Measurements from ENCODE around the gene SIPA1.

SIPA1 gene

DNA sequence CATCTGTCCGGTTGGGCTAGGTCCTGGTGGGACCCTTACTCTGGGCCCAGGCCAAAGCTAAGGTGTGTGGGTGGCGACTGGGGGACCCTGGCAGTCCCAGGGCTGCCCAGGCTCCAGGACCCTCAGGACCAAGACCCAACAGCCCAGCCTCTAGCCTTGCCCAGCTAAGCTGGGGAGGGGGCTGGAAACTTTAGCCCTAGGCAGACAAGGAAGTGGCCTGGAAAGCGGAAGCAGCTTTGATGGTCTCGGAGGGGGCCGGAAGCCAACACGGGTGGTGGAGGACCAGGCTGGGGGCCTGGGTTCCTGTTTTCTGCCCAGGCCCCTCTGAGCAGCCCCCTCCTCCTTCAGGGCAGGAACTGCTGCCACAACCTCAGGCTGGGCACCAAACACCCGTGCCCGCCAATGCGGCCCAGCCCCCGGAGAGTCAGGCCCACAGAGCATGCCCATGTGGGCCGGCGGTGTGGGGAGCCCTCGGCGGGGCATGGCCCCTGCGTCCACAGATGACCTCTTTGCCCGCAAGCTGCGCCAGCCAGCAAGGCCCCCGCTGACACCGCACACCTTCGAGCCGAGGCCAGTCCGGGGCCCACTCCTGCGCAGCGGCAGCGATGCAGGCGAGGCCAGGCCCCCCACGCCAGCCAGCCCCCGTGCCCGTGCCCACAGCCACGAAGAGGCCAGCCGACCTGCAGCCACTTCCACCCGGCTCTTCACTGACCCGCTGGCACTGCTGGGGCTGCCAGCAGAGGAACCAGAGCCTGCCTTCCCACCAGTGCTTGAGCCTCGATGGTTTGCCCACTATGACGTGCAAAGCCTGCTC, 2.8 kb downstream of the SIPA1 start:
- no peak overlapping the region for H2BK12ac ChIP-seq (ENCODE audit: low read length in 2 of 2)
- H3K27ac ChIP-seq (ENCODE audit: low read length, poor library complexity, severe bottlenecking) = no peak overlapping the region
- H3K4ac ChIP-seq (ENCODE audit: low read depth in 1 of 2, low read length in 2 of 2) = no peak overlapping the region
- peak overlapping the region; percentile 33 for H4K8ac ChIP-seq (ENCODE audit: low read length)
- H3K23ac ChIP-seq (ENCODE audit: low read length in 2 of 2) = no peak overlapping the region
- H3K36me3 ChIP-seq (ENCODE audit: control insufficient read depth in 1 of 2, insufficient read depth in 2 of 2, low read depth in 1 of 2, low read length in 2 of 2) = peaks cover 39 to 63% of the 10 kb centered on the region in 2 experiments
- H2AFZ ChIP-seq (ENCODE audit: low read depth, low read length) = no peak overlapping the region
- no peaks in the 10 kb centered on the region for H3K27me3 ChIP-seq (ENCODE audit: control insufficient read depth in 1 of 2, insufficient read depth in 1 of 2, low read length in 2 of 2)
- no peak overlapping the region for H3K9ac ChIP-seq (ENCODE audit: low read length)
- H3K4me3 ChIP-seq (ENCODE audit: insufficient read depth in 1 of 2, low read depth in 1 of 2, low read length in 2 of 2) = no peak overlapping the region
- H3K14ac ChIP-seq (ENCODE audit: low read length in 2 of 2) = no peak overlapping the region
- H3K4me2 ChIP-seq (ENCODE audit: low read length, poor library complexity, severe bottlenecking) = no peak overlapping the region
- 97% methylated on average over 35 of the region's 35 CpGs for WGBS
- no peak overlapping the region for H2BK15ac ChIP-seq (ENCODE audit: low read depth, poor library complexity, severe bottlenecking)
- H3K9me3 ChIP-seq (ENCODE audit: control insufficient read depth, low read length) = no peaks in the 10 kb centered on the region
- H3K18ac ChIP-seq (ENCODE audit: low read depth in 1 of 2, low read length in 2 of 2) = no peak overlapping the region
- no peak overlapping the region for H2BK5ac ChIP-seq (ENCODE audit: low read depth, low read length, poor library complexity, severe bottlenecking)
- no peak for DNase-seq
- H3K4me1 ChIP-seq (ENCODE audit: control insufficient read depth, insufficient read depth, low read depth, low read length) = peaks cover 59% of the 10 kb centered on the region
- peaks cover 29% of the 10 kb centered on the region for H3K79me1 ChIP-seq (replicated peaks; ENCODE audit: low read length, poor library complexity, severe bottlenecking)
- no peak overlapping the region for H2AK5ac ChIP-seq (ENCODE audit: low read length, severe bottlenecking)
- no peak overlapping the region for H2BK120ac ChIP-seq (ENCODE audit: low read depth, low read length)
- no peak overlapping the region for H4K91ac ChIP-seq (ENCODE audit: low read length)

DNA sequence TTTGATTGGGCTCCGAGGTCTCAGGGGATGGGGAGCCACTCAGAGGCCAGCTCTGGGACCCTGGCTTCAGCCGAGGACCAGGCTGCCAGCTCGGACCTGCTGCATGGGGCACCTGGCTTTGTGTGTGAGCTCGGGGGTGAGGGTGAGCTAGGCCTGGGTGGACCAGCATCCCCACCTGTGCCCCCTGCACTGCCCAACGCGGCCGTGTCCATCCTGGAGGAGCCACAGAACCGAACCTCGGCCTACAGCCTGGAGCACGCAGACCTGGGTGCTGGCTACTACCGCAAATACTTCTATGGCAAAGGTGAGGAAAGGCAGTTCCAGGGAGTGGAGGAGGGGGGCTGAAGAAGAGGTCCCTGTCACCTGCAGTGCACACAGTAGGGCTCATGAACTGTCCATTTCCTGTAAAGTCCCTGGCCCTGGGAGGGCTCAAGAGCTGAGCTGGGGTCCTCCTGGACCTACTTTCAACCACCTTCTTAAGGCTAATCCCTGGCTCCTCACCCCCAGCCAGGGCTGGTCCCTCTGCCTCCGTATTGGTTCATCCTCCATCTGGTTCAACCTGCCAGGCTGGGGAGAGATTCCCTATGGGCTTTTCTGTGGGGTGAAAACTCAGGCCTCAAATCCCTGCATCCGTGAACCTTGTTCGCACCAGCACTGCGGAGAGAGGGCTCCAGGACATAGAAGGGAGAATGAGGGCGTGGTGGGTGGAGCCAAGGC, 3.6 kb downstream of the SIPA1 start:
- H2BK5ac ChIP-seq (ENCODE audit: low read depth, low read length, poor library complexity, severe bottlenecking) = no peak overlapping the region
- peaks cover 27% of the 10 kb centered on the region for H3K79me1 ChIP-seq (replicated peaks; ENCODE audit: low read length, poor library complexity, severe bottlenecking)
- H3K4ac ChIP-seq (ENCODE audit: low read depth in 1 of 2, low read length in 2 of 2) = no peak overlapping the region
- H3K27ac ChIP-seq (ENCODE audit: low read length, poor library complexity, severe bottlenecking) = no peak overlapping the region
- no peak overlapping the region for H4K8ac ChIP-seq (ENCODE audit: low read length)
- no peak overlapping the region for H3K18ac ChIP-seq (ENCODE audit: low read depth in 1 of 2, low read length in 2 of 2)
- no peaks in the 10 kb centered on the region for H3K27me3 ChIP-seq (ENCODE audit: control insufficient read depth in 1 of 2, insufficient read depth in 1 of 2, low read length in 2 of 2)
- H2BK120ac ChIP-seq (ENCODE audit: low read depth, low read length) = no peak overlapping the region
- no peak overlapping the region for H2BK15ac ChIP-seq (ENCODE audit: low read depth, poor library complexity, severe bottlenecking)
- H2AK5ac ChIP-seq (ENCODE audit: low read length, severe bottlenecking) = no peak overlapping the region
- no peak overlapping the region for H3K4me3 ChIP-seq (ENCODE audit: insufficient read depth in 1 of 2, low read depth in 1 of 2, low read length in 2 of 2)
- H2BK12ac ChIP-seq (ENCODE audit: low read length in 2 of 2) = no peak overlapping the region
- WGBS = 91% methylated on average over 16 of the region's 16 CpGs
- no peak overlapping the region for H3K9ac ChIP-seq (ENCODE audit: low read length)
- H3K4me1 ChIP-seq (ENCODE audit: control insufficient read depth, insufficient read depth, low read depth, low read length) = peaks cover 67% of the 10 kb centered on the region
- H4K91ac ChIP-seq (ENCODE audit: low read length) = no peak overlapping the region
- peaks cover 37 to 63% of the 10 kb centered on the region in 2 experiments for H3K36me3 ChIP-seq (ENCODE audit: control insufficient read depth in 1 of 2, insufficient read depth in 2 of 2, low read depth in 1 of 2, low read length in 2 of 2)
- no peak overlapping the region for H2AFZ ChIP-seq (ENCODE audit: low read depth, low read length)
- H3K4me2 ChIP-seq (ENCODE audit: low read length, poor library complexity, severe bottlenecking) = no peak overlapping the region
- DNase-seq = no peak
- H3K14ac ChIP-seq (ENCODE audit: low read length in 2 of 2) = no peak overlapping the region
- no peaks in the 10 kb centered on the region for H3K9me3 ChIP-seq (ENCODE audit: control insufficient read depth, low read length)
- no peak overlapping the region for H3K23ac ChIP-seq (ENCODE audit: low read length in 2 of 2)

DNA sequence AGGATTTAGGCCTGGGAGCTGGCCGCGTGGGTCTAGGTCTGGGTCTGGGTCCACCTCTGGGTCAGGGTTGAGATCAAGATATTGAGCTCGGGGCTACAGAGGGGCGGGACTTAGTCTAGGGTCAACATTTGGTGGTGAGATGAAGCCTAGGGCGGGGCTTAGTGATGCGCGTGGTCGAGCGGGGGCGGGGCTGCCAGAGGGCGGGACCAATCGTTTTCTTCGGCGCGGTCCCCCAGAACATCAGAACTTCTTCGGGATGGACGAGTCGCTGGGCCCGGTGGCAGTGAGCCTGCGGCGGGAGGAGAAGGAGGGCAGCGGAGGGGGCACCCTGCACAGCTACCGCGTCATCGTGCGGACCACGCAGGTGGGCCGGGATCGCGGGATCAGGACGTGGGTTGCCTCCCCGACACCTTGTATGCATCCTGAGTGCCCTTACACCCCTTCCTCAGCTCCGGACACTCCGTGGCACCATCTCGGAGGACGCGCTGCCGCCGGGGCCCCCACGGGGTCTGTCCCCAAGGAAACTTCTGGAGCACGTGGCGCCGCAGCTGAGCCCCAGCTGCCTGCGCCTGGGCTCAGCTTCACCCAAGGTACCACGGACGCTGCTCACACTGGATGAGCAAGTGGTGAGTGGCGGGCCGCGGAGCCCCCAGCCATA, 4.2 kb downstream of the SIPA1 start:
- Histone ChIP-seq H3K18ac (ENCODE audit: low read depth in 1 of 2, low read length in 2 of 2) (no peak overlapping the region), H3K27ac (ENCODE audit: low read length, poor library complexity, severe bottlenecking) (peak overlapping the region; percentile 53), H3K14ac (ENCODE audit: low read length in 2 of 2) (no peak overlapping the region), H2AFZ (ENCODE audit: low read depth, low read length) (no peak overlapping the region), H3K4me1 (ENCODE audit: control insufficient read depth, insufficient read depth, low read depth, low read length) (peaks cover 64% of the 10 kb centered on the region), H4K8ac (ENCODE audit: low read length) (peak overlapping the region; percentile 35), H2BK5ac (ENCODE audit: low read depth, low read length, poor library complexity, severe bottlenecking) (no peak overlapping the region), H3K23ac (ENCODE audit: low read length in 2 of 2) (no peak overlapping the region), H2BK15ac (ENCODE audit: low read depth, poor library complexity, severe bottlenecking) (no peak overlapping the region), H3K36me3 (ENCODE audit: control insufficient read depth in 1 of 2, insufficient read depth in 2 of 2, low read depth in 1 of 2, low read length in 2 of 2) (peaks cover 30 to 63% of the 10 kb centered on the region in 2 experiments), H3K9me3 (ENCODE audit: control insufficient read depth, low read length) (no peaks in the 10 kb centered on the region), H2AK5ac (ENCODE audit: low read length, severe bottlenecking) (peak overlapping the region; percentile 81), H2BK120ac (ENCODE audit: low read depth, low read length) (no peak overlapping the region), H3K4me3 (ENCODE audit: insufficient read depth in 1 of 2, low read depth in 1 of 2, low read length in 2 of 2) (no peak overlapping the region), H3K9ac (ENCODE audit: low read length) (no peak overlapping the region), H4K91ac (ENCODE audit: low read length) (peak overlapping the region; percentile 1), H3K79me1 (replicated peaks; ENCODE audit: low read length, poor library complexity, severe bottlenecking) (peaks cover 24% of the 10 kb centered on the region), H3K27me3 (ENCODE audit: control insufficient read depth in 1 of 2, insufficient read depth in 1 of 2, low read length in 2 of 2) (no peaks in the 10 kb centered on the region), H3K4ac (ENCODE audit: low read depth in 1 of 2, low read length in 2 of 2) (peak overlapping the region in 1 of 2 experiments; percentile 15), H3K4me2 (ENCODE audit: low read length, poor library complexity, severe bottlenecking) (no peak overlapping the region), H2BK12ac (ENCODE audit: low read length in 2 of 2) (no peak overlapping the region)
- 61% methylated on average over 45 of the region's 49 CpGs for WGBS
- no peak for DNase-seq

DNA sequence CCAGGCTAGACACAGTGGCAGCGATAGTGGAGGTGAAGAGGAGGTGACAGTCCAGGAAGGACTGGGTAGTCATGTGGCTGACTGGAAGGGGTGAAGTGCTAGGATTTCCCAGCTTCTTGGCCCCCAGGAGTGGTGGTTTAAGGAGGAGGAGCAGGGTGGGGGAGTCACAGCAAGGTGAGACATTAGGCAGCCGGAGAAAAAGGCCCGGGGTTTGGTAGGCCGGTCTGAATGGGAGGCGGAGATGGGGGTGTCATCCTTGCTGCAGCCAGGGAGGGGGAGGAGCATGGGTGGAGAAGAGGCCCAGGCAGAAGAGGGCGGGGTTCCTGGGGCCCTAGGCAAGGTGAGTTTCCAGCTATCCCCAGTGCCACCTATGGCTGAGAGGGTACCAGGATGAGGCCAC, 6.1 kb downstream of the SIPA1 start:
- H3K4me1 ChIP-seq (ENCODE audit: control insufficient read depth, insufficient read depth, low read depth, low read length) = peaks cover 54% of the 10 kb centered on the region
- no peak overlapping the region for H3K4me2 ChIP-seq (ENCODE audit: low read length, poor library complexity, severe bottlenecking)
- no peak overlapping the region for H2BK15ac ChIP-seq (ENCODE audit: low read depth, poor library complexity, severe bottlenecking)
- no peak overlapping the region for H3K14ac ChIP-seq (ENCODE audit: low read length in 2 of 2)
- H4K8ac ChIP-seq (ENCODE audit: low read length) = no peak overlapping the region
- H2BK120ac ChIP-seq (ENCODE audit: low read depth, low read length) = no peak overlapping the region
- H2BK12ac ChIP-seq (ENCODE audit: low read length in 2 of 2) = no peak overlapping the region
- H2BK5ac ChIP-seq (ENCODE audit: low read depth, low read length, poor library complexity, severe bottlenecking) = no peak overlapping the region
- no peak overlapping the region for H3K9ac ChIP-seq (ENCODE audit: low read length)
- 81% methylated on average over 6 of the region's 6 CpGs for WGBS
- no peak overlapping the region for H4K91ac ChIP-seq (ENCODE audit: low read length)
- no peak for DNase-seq
- no peak overlapping the region for H3K23ac ChIP-seq (ENCODE audit: low read length in 2 of 2)
- H2AFZ ChIP-seq (ENCODE audit: low read depth, low read length) = no peak overlapping the region
- no peak overlapping the region for H3K18ac ChIP-seq (ENCODE audit: low read depth in 1 of 2, low read length in 2 of 2)
- no peaks in the 10 kb centered on the region for H3K9me3 ChIP-seq (ENCODE audit: control insufficient read depth, low read length)
- peaks cover 24% of the 10 kb centered on the region for H3K79me1 ChIP-seq (replicated peaks; ENCODE audit: low read length, poor library complexity, severe bottlenecking)
- H3K27me3 ChIP-seq (ENCODE audit: control insufficient read depth in 1 of 2, insufficient read depth in 1 of 2, low read length in 2 of 2) = no peaks in the 10 kb centered on the region
- peak overlapping the region; percentile 71 for H2AK5ac ChIP-seq (ENCODE audit: low read length, severe bottlenecking)
- peaks cover 30 to 72% of the 10 kb centered on the region in 2 experiments for H3K36me3 ChIP-seq (ENCODE audit: control insufficient read depth in 1 of 2, insufficient read depth in 2 of 2, low read depth in 1 of 2, low read length in 2 of 2)
- H3K4ac ChIP-seq (ENCODE audit: low read depth in 1 of 2, low read length in 2 of 2) = no peak overlapping the region
- H3K4me3 ChIP-seq (ENCODE audit: insufficient read depth in 1 of 2, low read depth in 1 of 2, low read length in 2 of 2) = no peak overlapping the region
- peak overlapping the region; percentile 48 for H3K27ac ChIP-seq (ENCODE audit: low read length, poor library complexity, severe bottlenecking)
